Measurements from ENCODE around the gene PTGES2.
"Not testable (repeated sequence)": the region's sequence is repeated elsewhere in the genome, so short reads cannot be mapped to it uniquely, and the experiment has no call there.

The PTGES2 gene

GRCh38 chr9:128088253-128088945 lies 39.1 kb downstream of the PTGES2 start:
- DNase-seq (ENCODE audit: low read depth): no peak

- DNase-seq (ENCODE audit: low read depth): no peak
Measured at GRCh38 chr9:128087262-128087661, 40.3 kb downstream of the PTGES2 start.

DNA sequence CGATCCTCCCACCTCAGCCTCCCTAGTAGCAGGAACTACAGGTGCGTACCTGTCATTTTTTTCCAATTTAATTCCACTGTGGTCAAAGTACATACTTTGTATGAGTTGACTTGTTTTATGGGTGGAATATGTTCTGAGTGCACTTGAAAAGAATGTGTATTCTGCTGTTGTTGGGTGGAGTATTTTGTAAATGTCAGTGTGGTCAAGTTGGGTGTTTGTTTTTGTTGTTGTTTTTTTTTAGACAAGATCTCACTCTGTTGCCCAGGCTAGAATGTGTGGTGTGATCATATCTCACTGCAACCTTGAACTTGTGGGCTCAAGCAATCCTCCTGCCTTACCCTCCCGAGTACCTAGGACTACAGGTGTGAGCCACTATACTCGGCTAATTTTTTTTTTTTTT lies 41.6 kb downstream of the PTGES2 start:
- DNase-seq (ENCODE audit: low read depth): no peak

- DNase-seq (ENCODE audit: low read depth): no peak
Measured at GRCh38 chr9:128084746-128085145, 42.8 kb downstream of the PTGES2 start.

DNA sequence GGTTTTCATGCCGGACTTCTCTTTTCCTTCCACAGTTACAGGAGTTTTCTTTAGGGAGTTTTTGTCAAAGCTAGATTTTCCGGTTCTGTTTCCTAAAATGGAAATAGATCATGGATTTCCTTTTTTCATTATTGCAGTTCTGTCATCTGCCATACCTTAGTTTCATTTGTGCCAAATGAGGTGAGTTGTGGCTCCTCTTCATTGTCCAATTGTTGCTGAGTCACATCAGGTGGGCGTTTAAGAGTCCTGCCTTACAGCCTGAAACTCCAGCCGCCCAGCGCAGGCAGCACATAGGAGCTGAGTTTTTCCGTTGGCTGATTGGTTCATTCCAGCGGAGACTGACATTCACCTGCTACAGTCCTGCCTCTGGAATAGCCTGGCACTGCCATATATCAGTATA lies 45.4 kb downstream of the PTGES2 start:
- no peak for DNase-seq (ENCODE audit: low read depth)

- peak; percentile 96 for DNase-seq (ENCODE audit: low read depth)
Measured at GRCh38 chr9:128081056-128081455, 46.5 kb downstream of the PTGES2 start.

GRCh38 chr9:128080206-128080605 lies 47.3 kb downstream of the PTGES2 start:
- DNase-seq (ENCODE audit: low read depth): no peak

DNA sequence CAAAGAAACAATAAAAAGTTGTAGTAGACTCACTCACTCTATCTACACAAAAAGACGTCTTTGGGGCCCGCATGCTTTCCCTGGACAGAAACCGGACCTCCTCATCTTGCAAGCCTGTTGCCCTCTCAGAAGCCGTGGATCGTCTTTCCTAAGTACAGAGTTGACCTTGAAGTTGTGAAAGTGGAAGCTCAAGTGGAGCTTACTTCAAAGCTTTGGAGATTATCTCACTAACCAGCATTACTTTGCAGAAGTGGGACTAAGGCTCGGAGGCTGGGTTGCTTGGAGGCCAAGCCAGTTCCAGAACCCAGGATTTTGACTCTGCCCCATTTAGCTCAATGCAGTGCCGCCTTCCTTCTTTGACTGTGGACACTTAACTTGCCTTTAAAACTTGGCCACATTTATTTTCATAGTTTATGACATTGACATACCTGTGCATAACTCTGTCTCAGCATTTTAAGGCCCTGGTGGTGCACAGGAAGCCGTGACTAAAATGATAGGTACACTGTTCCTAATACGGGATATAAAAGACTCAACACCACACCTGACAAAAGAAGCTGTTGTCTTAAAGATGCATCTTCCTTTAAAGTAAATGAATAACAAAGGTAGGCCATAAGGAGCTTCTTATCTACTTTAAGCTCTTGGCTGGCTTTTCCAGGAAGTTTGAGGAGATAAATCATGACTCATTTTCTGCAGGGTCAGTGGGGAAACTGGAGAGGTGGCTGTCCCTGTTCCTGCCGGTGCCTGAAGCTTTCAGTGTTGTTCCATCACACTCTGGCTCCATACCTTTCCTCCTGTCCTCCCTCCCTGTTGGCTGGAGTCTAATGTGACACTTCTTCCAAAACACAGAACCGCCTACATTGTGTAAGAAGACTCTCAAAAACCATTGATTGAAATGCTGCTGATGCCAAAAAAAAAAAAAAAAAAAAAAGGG lies 48.8 kb downstream of the PTGES2 start:
- no peak for DNase-seq (ENCODE audit: low read depth)

DNA sequence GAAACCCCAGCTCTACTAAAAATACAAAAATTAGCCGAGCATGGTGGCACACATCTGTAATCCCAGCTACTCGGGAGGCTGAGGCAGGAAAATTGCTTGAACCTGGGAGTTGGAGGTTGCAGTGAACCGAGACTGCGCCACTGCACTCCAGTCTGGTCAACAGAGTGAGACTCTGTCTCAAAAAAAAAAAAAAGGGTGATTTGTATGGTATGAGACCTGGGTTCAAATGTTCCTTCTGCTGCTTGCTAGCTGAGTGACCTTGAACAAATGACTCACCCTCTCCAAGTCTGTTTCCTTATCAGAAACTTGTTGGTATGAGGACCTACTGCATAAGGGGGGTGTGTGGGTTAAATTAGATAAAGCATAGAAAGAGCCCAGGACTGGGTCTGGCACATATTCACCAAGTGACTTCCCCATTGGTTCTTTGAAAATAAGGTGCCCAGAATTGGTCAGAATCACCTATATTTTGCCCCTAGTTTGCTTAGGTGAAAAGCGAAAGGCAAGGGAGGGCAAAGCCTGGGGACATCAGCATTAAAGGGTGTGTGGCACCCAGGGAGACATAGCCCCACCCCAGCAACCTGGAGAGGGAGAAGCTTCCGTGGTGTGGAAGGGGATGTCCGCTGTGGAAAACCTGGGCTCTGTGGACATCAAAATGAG lies 49.6 kb downstream of the PTGES2 start:
- DNase-seq (ENCODE audit: low read depth): no peak

- DNase-seq (ENCODE audit: low read depth): no peak
Measured at GRCh38 chr9:128073253-128073886, 54.2 kb downstream of the PTGES2 start.

DNA sequence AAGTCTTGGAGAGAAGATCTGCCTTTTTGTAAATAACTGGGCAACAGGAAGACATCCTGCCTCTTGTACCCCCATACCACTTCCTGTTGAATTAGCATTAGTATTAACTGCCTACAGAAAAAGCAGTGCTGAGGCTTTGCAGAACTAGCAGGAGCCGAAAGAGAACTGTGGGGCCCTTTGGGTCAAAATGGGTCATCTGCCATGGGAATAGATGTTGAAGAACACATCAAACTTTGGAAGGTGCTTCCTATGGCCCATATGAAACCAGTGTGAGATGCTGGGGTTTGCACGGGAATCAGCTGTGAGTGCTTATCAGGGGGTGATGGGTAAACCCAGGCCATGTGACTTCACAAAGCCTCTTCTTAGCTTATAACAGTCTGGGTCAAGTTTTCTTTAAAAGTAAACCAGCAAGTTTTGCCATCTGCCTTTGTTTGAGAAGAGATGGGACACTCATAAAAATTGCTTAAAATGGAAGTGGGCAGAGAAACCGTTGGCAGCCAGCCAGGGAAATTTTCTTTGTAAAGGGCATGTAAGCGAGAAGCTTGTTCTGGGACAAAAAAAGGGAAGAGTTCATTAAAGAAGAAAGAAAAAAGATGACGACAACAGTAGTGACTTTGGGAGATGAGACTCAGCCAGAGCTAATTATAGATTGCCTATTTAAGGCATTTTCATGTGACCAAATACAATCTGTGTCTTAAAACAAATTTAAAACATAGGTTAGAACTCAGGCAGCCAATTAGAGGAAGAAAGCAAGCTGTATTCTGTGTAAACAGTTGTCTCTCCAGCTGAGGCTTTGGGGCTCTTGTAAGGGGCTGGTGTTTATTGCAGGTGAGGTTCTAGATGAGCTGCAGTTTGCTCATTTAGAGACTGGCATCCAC lies 55.1 kb downstream of the PTGES2 start:
- DNase-seq (ENCODE audit: low read depth): peak; percentile 55

- not testable (repeated sequence) for DNase-seq (ENCODE audit: low read depth)
Measured at GRCh38 chr9:128071475-128071874, 56.1 kb downstream of the PTGES2 start.

GRCh38 chr9:128070874-128071273 lies 56.7 kb downstream of the PTGES2 start:
- DNase-seq (ENCODE audit: low read depth): no peak

Measured in fibroblast of the conjunctiva (primary cell).